ENCODE data around the gene PLEKHM3.

DNA sequence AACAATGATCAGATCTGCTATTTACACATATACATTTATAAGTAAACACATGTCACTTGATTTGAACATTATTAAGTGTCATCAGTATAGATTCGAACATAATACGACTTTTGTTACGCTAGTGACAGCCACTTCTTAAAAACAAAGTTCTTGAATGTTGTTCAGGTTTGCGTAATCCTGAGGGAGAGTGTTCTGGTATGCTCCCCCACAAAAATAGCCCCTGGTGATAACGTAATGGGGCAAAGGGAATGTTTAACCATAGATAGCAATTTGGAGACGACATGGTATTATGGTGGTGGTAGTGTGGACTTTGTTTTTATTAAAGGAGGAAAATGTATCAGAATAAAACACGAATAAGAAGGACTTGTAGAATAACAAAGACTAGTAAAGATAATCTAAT lies 90.6 kb downstream of the PLEKHM3 start:
- no peak for TF ChIP-seq EZH2phosphoT487 (IDR thresholded peaks at IDR 0.05; ENCODE audit: insufficient read depth, low read depth)
- TF ChIP-seq EZH2 (IDR thresholded peaks at IDR 0.05; ENCODE audit: insufficient read depth, poor library complexity, severe bottlenecking) = no peak
